T1000 (cell line): Measurements from ENCODE around the gene PDE4D.

Experiments
- DNase-seq: peaks from one replicate; lab custom pipeline; 2025; ENCODE audit warnings: mixed read lengths; lab: John Stamatoyannopoulos, UW

The PDE4D gene

DNA sequence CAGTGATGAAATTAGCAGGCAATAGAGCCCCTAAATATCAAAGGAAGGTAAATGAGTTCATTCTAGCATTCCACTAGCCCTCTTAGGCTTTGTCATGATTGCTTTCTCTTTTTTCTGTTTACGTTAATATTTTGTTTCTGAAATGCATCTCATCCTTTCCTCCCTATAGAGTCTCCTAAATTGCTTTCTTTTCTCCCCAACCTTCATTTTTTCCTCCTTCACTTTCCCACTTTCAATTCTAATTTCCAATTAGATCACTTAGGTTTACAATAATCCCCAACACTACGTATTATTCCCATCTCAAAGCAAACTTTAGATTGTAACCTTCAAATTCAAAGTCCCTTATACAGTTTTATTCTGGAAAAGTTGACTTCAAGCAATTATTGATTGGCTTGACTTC, 751.4 kb downstream of the PDE4D start:
- DNase-seq: no peak

DNA sequence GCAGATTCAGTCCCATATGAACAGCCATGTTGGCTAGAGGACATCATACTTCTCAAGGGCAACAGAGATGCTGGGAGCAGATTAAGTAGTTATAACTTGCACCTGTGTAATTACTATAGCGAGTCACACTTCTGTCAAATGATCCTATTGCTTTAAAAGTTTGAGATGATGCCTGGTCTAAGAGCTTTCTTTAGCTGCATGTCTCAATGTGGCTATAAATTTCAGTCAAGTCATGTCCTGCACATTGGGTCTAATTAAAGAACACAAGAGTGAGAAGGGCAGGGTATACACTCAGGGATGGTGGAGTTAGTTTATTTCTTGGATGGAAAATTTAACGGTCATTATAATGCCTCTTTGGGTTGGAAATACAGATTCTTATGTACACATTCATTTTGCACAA, 753.4 kb downstream of the PDE4D start:
- DNase-seq: no peak

DNA sequence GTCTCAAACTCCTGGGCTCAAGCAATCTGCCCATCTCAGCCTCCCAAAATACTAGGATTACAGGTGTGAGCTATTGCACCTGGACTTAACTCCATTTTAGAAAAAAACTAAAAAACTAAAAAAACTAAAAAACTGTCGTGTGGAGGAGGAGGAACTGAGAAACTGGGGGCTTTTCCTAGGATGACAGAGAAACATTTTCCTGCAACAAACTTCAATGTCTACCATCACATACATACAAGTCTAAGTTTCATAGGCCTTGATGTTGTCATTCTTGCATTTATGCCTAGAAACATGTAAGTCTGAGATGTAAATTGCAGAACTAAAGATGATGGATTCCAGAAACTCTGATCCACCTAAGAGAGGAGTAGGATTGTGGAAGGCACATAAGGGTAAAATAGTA, 753.8 kb downstream of the PDE4D start:
- DNase-seq: no peak

DNA sequence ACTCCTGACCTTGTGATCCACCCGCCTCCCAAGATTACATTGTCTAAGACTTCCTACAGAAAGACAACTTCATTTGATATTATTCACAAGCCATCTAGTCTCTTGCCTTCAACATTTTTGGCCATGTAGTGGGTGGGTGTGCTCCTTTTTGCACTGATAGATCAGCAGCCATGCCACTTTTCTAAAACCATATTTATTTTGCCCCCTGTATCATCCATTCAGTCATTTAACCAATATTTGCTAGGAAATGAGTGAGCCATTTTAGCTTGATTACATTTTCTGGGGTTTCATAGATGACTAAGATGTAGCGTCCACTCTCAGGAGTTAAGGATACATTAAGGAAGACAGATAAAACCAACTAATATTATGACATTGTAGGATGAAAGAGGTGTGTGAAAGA, 755.0 kb downstream of the PDE4D start:
- DNase-seq: no peak

DNA sequence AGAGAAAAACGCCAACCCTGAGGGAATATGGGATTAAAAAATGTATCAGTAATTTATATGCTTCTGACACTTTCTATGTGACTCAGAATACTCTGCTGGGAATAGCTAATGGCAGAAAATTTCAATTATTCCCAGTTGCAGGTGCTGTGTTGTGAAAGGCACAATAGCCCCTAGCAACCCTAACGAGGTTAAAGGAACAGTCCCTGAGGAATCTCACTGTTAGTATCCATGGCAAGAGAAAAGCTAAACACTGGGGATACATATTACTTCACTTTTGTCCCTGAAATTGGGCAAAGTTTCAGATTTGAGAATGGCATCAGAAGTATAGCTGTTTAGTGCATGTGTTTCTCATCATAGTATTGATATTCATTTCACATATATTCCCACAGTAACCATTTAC, 755.7 kb downstream of the PDE4D start:
- no peak for DNase-seq

DNA sequence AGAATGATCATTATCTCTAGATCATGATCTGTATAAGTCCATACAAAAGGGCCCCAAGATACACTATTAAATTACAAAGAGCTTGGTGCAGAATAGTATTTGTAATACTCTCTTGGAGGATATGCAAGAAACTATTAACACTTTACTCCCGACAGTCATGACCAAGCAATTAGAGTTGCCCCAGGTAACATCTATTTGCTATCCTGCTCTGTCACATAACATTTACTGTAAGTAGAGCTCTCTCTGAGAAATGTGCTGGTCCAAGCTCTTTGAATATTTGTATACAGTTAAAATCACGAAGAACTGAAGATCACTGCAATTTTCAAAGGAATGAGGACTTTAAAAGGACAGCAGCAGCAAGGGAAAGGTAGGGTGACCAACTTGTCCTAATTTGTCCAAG, 757.0 kb downstream of the PDE4D start:
- no peak for DNase-seq

DNA sequence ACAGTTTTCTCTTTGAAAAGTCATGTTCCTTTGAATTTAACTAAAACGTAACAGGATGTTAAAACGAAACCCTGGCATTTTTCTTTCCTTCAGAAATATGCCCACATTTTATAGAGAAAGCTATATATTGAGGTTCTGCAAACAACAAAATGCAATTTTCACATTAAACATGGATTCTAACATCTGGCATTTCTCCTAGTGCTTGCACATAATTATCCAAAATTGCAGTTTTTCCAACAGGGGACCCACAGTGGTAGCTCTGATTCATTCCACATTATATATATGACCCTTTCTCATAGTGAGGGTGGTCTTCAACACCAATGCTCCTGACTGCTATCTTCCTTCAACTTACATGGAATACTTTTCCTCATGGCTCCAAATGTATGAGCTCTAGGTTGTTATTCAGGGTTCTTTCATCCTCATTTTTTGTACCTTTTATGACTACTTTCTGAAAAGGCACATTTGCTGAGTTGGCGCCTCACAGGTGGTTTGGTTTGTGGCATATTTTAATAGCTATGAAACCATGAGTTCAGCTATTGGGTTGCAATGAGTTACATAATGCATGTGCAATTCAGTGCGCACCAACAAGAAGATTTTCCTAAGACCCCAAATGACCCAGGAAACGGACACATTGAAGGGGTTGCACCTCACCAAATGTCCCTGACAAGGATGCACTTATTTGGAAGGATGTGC, 758.9 kb downstream of the PDE4D start:
- no peak for DNase-seq

DNA sequence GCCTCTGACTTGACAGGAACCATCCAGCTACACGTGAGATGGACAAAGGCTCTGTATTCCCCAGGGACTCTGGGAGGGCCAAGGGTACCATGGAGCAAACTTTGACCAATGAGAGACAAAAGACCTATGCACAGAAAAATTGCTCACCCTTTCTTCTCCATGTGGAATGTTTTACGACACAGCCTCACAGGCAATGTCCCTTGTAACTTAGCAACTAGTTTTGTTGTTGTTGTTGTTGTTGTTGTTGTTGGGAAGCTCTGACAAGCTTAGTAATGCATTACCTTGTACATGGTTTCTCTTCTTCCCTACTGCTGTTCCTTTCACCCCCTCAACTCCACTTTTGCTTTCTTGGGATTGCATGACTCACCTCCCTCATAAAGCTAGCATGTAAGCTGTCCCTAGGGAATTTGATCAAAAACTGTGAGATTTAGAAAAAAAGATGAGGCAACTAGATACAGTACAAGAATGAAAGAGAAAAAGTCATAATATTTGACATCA, 759.7 kb downstream of the PDE4D start:
- DNase-seq: peak; percentile 53

DNA sequence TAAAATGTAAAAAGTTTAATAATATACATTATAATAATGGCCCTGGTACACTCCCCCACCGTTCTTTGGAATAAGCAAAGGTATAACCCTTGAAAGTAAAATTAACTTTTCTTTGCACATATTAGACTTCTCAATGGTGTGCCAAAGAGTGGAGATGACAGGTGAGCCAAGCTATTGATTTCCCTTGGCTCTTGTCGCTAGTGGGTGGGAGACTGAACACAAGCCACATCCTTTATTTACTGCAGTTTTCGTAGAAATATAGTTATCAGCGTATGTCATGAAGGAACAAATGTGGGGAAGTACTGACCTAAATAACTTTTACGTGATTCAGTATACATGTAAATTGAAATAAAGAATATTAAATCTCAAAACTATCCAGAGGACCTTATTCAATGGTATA, 761.4 kb downstream of the PDE4D start:
- no peak for DNase-seq

DNA sequence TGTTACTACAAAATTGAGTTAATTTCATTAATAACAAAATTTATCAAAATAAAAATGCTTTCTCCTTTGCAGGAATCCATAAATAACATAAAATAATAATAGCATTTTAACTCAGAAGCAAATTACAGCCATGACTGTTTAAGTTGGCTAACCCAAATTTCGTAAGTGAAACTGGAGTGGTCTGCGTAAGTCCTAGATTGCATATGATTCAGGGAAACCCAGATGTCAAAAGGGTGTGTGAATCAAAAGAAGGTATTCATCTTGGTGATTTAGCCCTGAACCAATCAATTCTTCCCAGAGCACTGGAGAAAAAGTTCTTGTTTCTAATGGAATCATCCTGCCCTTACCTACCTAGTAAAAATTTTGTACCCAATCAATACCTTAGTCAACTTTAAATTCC, 763.1 kb downstream of the PDE4D start:
- no peak for DNase-seq

DNA sequence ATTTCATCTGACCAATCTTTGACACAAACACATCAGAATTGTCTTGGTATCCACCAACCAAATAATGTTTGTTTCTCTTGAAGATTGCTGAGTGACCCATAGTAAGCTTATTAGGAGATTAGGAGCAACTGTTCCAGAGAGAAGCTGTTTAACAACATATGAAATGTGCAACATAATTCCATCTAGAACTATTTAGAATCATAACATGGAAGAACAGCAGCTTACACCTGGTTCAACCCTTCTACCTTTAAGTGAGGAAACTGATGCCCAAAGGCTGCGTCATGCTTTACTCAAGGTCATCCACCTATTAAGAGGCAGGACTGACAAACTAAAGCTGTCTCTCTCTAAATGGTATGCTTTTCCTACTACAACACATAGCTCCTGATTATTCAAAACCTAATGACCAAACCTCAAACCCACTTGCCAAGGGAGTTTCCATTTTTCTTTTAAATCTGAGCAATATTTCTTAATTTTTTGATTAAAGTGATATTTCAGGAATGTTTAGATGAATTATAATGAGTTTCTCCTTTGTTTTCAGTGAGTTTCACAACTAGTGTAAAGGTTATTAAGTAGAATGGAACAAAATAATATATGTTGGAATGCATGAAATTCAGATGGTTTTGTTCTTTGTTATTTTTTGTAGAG, 764.8 kb downstream of the PDE4D start:
- no peak for DNase-seq

DNA sequence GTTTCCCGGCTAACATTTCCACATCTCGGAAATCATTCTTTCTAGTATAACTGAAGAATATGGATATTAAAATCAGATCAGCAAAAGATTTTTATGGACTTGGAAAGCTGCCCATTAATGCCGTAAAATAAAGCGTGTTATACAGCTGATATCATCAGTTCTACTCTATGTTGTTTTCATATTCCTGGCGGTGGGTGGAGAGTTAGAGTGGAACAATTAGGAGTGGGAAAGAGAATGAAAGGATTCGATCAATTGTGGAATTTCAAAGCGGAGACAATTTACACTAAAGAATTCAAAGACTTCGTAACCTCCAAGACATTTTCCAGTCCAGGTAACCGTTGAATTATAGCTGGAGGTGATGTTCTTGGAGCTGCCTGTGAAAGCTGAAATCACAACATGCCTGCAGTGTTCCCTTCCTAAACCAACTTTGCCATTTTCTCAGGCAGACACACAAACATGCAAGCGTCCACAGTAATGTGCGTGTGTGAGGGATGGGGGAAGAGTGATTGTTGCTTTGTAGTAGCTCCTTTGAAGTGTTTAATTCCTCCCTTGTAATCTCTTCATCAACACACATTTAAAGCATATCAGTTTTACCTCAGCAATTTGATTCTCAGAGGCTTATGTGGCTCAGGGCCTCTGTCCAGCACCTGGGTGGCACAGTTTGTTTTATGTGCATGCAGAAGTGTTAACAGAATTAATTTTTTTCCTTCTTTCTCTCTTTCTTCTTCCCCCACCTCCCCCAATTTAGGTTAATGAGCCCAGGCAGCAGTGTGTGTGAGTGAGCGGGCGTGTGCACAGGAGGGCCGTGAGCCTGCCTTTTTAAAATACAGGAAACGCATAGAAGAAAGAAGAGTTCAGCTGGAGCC, 766.6 kb downstream of the PDE4D start:
- DNase-seq: no peak

DNA sequence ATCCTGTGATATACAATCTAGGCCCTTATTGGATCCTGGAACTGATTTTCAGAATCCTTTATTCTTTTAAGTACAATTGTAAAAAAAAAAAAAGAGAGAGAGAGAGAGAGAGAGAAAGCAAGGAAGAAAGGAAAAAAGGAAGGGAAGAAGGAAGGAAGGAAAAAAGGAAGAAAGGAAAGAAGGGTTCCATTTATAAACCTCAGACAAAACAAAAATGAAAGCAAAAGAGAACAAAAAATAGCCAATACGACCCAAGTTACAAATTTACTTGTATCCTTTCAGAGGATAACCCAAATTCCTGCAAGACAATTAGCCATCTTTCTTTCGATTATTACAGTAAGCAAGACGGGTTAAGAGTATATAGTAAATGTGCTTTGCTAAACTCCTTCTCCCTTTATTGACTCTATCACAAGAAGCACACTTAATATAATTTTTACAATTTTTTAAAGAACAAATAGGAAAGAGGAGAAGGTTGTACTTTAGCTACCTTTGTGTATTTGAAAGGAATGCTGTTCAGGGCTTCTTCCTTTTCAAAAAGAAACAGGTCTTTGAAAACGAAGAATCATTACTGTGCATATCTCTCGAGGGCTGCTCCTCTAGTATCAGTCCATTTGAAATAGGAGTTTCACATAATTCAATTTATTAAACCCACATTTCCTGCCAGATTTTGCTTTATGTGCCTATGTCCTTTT, 767.4 kb downstream of the PDE4D start:
- no peak for DNase-seq

DNA sequence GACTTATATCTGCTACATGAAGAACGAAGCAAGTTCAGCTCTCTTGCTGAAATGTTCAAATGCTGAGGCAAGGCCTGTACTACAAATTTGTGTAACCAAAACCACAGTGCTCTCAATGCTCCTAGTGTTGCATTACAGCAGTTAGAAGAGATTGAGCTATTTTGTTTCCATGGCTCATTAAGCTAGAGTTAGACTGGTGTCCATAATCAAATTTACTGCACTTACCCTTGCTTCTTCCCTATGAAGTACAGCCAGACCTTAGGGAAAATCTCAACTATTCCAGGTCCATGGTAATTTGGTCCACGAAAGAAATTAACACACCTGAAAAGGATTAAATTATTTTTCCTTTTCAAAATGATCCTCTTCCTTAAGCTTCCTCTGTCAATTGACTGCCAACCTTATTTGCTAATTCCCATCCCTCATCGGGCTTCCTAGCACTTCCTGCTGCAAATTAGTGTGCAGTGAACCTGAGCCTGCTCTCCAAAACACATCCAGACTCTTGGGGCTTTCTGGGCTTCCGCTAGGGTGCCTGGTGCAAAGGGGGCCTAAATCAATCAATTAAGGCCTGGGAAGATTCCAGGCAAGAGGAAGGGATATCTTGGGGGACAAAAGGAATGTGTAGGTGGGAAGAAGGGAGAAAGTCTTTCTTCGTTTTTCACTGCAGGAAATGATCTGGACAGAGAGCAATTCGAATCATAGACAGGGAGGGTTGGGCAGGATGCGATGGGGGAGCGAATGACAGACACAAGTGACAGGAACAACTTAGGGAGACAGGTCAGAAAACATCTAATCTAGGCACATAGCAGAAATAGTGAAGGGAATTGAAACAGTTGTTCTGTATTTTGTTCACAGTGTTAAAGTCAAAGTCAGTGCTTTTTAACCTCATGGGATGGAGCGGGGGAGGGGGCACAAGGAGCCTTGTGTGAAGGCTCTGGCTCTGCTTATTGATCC, 768.2 kb downstream of the PDE4D start:
- no peak for DNase-seq

DNA sequence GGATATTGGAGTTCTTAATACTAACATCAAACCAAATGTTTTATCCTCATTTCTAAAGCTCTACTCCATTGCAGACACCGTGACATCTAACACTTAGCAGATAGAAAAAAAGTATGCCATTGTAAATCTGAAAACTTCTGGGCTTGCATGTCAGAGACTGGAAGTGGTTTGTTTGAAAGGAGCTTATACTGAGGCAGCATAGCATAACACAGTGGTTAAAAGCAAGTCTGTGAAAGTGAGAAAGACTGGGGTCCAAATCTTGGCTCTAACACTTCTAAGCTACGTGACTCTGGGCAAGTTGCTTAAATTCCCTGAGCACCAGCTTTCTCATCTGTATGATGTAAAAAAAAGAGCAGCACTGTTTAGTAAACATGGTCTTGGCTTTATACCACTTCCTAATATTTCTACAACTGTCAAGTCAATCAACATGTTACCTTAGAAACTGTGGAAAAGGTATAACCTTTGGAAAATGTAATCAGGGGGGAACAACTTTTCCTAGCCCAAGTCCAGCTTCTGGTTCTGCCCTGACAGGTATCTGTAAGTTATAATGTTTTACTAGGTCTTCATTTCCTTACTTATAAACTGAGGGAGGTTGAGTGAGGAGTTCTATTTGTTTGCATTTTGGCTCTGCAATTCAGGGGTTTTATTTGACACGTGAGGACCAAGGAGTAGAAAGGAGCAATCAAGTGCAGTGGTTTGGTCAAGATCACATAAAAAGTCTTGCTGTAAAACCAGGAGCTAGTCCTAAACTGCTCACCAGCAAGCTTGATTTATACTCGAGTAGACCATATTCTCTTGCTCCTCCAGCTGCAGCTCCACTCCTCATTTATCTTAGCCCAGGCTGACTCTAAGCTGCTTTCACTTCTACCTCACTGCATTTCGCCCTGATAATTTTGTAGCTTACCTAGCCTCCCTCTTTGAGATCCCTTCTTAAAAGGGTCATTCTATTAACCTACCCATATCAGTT, 769.6 kb downstream of the PDE4D start:
- DNase-seq: no peak

DNA sequence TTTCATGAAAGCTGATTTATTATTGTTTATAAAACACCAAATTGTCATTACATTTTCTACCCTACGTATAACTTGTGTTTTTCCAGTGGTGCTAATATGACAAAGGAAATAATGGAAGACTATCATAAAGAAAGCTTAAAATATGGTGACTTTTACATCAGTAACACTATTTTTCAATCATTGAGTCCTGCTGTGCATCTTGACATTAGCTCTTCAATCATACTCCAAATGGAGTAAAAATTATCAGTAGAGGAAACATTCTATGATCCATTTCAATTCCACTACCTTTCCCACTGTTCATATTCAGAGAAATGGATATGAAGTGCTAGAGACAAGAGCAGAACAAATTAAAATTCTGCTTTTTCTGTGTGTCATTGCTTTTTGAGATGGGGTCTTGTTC, 774.0 kb downstream of the PDE4D start:
- DNase-seq: no peak

DNA sequence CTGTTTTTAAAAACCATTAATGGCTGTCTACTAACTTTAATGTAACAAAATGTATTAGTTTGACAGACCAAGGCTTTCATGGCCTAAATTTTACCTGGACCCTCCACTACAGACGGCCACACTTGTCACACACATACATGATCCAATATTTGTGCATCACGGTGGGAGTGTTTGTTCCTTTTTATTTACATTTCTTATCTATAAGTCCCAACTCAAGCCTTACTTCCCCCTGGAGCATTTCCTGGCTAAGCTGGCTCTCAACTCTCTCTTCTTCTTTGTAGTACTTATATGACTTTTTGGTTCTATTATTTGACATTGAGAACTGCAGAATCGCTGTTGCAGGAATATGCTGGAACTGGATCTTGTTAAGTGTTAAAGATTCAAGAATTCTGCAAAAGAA, 776.2 kb downstream of the PDE4D start:
- no peak for DNase-seq

DNA sequence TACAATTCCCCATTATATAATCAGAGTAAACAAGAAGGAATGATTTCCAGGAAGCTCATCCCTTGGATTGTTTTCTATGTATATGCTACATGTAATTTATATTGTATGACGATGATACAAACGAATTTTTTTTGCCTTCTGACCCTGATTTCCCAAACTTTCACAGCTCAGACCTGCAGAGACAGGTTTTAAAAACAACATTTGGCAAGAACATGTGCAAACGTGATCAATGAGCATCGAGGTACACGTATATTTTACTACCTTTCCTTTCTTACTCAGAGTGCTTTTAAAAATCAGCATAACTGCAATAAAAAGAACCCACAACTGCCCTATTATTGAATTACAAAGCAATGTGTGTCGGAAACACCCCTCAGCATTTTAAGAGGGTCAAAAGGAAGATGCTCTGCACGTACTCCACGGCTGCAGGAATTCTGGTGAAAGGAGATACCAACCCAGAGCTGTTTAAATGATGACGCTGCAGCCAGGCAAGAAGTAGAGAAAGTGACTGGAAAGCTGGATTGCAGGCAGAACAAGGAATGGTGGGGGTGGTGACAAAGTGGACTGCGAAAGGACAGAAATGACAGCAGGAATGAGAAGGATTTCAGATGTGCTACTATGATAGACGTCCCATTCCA, 777.2 kb downstream of the PDE4D start:
- no peak for DNase-seq

DNA sequence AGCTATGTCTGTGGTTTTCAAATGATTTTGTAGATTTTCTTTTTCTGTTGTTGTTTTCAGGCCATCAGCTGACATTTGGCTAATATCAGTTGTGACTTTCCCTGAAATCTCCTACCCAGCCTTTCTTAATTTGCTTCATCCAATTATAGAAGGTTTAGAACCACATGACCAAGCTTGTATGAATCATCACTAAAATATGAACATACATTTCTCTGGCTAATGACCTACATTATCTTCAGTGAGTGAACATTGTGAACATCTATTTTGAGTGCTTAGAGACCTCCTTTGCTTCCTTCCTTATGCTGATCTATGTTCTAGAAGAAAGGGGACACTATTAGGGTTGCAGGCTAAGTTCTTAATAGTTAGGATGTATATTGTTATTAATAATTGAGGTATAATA, 778.2 kb downstream of the PDE4D start:
- no peak for DNase-seq
